Measurements from ENCODE around the gene ATP5PO.
A peak's percentile ranks its signal among the peaks of the same experiment; 100 is the strongest.

The ATP5PO gene

DNA sequence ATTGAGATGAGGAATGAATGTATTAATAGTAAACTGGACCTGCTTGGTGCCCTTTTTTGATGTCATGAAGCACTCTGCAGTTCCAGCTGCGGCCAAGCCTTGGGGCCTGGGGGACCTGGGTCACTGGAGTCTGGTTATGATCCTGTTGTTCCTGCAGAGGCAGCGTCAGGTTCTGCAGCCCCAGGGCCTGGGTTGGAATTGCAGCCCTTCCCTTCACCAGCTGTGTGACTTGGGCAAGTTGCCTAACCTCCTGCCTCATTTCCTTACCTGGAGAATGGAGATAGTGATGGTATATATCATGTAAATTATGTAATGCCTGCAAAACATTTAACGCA is 9.1 kb upstream of the ATP5PO start:
- TF ChIP-seq CTCF (IDR thresholded peaks at IDR 0.05; ENCODE audit: low read depth, low read length), result no peak
- no peak for DNase-seq (ENCODE audit: extremely low read depth, low read depth)

GRCh38 chr21:33924079-33924765 is 8.6 kb upstream of the ATP5PO start:
- DNase-seq (ENCODE audit: extremely low read depth, low read depth), result peak; percentile 44
- peak; percentile 86 for TF ChIP-seq CTCF (IDR thresholded peaks at IDR 0.05; ENCODE audit: low read depth, low read length)

DNA sequence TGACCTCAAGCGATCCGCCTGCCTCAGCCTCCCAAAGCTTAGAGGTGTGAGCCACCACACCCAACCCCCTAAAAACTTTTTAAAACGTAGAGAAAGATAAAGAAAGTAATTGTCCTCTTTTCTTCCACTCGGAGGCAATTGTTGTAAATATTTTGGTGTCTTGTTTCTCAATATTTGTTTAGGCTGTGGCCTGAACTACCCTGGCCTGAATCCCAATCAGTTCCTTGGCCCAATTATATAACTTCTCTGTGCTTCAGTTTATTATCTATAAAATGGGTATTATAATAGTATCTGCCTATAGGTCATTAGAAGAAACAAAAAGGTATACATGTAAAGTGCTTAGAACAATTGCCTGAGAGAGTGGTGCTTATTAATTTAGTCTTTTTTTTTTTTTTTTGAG is 1.8 kb upstream of the ATP5PO start:
- no peak for TF ChIP-seq CTCF (IDR thresholded peaks at IDR 0.05; ENCODE audit: low read depth, low read length)
- DNase-seq (ENCODE audit: extremely low read depth, low read depth), result no peak

GRCh38 chr21:33916200-33916567 is 580 bp upstream of the ATP5PO start:
- DNase-seq (ENCODE audit: extremely low read depth, low read depth), result no peak
- no peak for TF ChIP-seq CTCF (IDR thresholded peaks at IDR 0.05; ENCODE audit: low read depth, low read length)

- DNase-seq (ENCODE audit: extremely low read depth, low read depth), result no peak
- TF ChIP-seq CTCF (IDR thresholded peaks at IDR 0.05; ENCODE audit: low read depth, low read length), result no peak
Measured at GRCh38 chr21:33914188-33914587, 1.4 kb downstream of the ATP5PO start.

DNA sequence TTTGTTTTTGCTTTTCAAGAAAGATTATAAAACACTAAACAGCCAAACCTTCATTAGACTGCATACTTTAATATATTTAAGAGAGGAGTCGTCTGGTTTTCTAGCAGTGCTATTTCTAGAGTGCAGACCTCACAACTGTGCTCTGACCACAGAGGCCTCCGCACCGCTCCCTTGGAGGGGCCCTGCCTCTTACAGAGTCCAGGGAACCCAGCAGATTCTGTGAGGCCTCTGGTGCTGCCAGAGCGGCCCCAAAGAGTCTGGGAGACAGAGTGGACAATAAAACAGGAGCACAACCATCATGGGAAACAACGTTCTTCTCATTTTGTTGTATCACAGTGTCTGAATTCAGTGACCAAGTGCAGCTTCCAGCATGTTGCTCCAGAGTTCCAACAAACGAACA is 5.8 kb downstream of the ATP5PO start:
- no peak for DNase-seq (ENCODE audit: extremely low read depth, low read depth)
- TF ChIP-seq CTCF (IDR thresholded peaks at IDR 0.05; ENCODE audit: low read depth, low read length), result no peak

- no peak for DNase-seq (ENCODE audit: extremely low read depth, low read depth)
- no peak for TF ChIP-seq CTCF (IDR thresholded peaks at IDR 0.05; ENCODE audit: low read depth, low read length)
Measured at GRCh38 chr21:33908760-33909159, 6.8 kb downstream of the ATP5PO start.

Data from AG09319 (cell line).